Iris pigment epithelial cell (primary cell): ENCODE measurements around the gene ACSBG1.

Experiments
- DNase-seq: peaks from one replicate; pipeline ENCODE4 v3.0.0-alpha.2; 2011; ENCODE audit warnings: low read depth

Gene ACSBG1

GRCh38 chr15:78220713-78221112, 13.7 kb downstream of the ACSBG1 start:
- no peak for DNase-seq

- no peak for DNase-seq
These were observed 17.9 kb downstream of the ACSBG1 start for GRCh38 chr15:78216276-78217104.

- no peak for DNase-seq
These were observed 20.4 kb downstream of the ACSBG1 start for GRCh38 chr15:78213956-78214355.

- no peak for DNase-seq
These were observed 21.0 kb downstream of the ACSBG1 start for GRCh38 chr15:78213425-78213750.

GRCh38 chr15:78212546-78213424, 21.6 kb downstream of the ACSBG1 start:
- peak; percentile 46 for DNase-seq

- DNase-seq, result no peak
These were observed 22.4 kb downstream of the ACSBG1 start for GRCh38 chr15:78212008-78212407.

GRCh38 chr15:78211189-78211921, 23.0 kb downstream of the ACSBG1 start:
- no peak for DNase-seq

- DNase-seq, result no peak
These were observed 24.0 kb downstream of the ACSBG1 start for GRCh38 chr15:78210349-78210717.

- no peak for DNase-seq
These were observed 24.6 kb downstream of the ACSBG1 start for GRCh38 chr15:78209646-78210348.

GRCh38 chr15:78208887-78209645, 25.3 kb downstream of the ACSBG1 start:
- no peak for DNase-seq

GRCh38 chr15:78208341-78208844, 26.0 kb downstream of the ACSBG1 start:
- no peak for DNase-seq

- no peak for DNase-seq
These were observed 26.6 kb downstream of the ACSBG1 start for GRCh38 chr15:78207641-78208340.

- DNase-seq, result no peak
These were observed 27.3 kb downstream of the ACSBG1 start for GRCh38 chr15:78207110-78207458.

- peak; percentile 38 for DNase-seq
These were observed 27.8 kb downstream of the ACSBG1 start for GRCh38 chr15:78206326-78207109.

- no peak for DNase-seq
These were observed 28.5 kb downstream of the ACSBG1 start for GRCh38 chr15:78205856-78206255.

GRCh38 chr15:78205337-78205736, 29.0 kb downstream of the ACSBG1 start:
- DNase-seq, result no peak

GRCh38 chr15:78204351-78205309, 29.7 kb downstream of the ACSBG1 start:
- DNase-seq, result no peak
